ENCODE results near the gene BBX.

The BBX gene

GRCh38 chr3:107837895-107838612 lies 315.3 kb downstream of the BBX start:
- no peak for DNase-seq (ENCODE audit: low read depth, low spot score)

- DNase-seq (ENCODE audit: low read depth, low spot score), result no peak
Measured at GRCh38 chr3:107841831-107842230, 319.1 kb downstream of the BBX start.

DNA sequence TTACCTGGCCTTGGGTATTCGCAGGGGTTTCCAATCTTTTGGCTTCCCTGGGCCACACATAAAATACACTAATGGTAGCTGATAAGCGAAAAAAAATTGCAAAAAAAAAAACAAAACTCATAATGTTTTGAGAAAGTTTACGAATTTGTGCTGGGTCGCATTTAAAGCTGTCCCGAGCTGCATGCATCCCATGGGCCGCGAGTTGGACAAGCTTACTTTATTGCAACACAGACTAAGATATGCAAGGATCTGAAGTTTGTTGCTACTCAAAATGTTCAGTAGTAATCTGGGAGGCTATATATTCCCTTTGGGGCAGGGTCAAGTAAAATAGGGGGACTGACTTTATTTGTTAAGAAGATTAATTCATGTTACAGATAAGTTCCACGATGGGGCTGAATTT lies 320.2 kb downstream of the BBX start:
- no peak for DNase-seq (ENCODE audit: low read depth, low spot score)

- no peak for DNase-seq (ENCODE audit: low read depth, low spot score)
Measured at GRCh38 chr3:107845380-107846278, 322.9 kb downstream of the BBX start.

GRCh38 chr3:107846279-107846852 lies 323.6 kb downstream of the BBX start:
- DNase-seq (ENCODE audit: low read depth, low spot score), result peak; percentile 88

GRCh38 chr3:107847791-107848190 lies 325.0 kb downstream of the BBX start:
- no peak for DNase-seq (ENCODE audit: low read depth, low spot score)

DNA sequence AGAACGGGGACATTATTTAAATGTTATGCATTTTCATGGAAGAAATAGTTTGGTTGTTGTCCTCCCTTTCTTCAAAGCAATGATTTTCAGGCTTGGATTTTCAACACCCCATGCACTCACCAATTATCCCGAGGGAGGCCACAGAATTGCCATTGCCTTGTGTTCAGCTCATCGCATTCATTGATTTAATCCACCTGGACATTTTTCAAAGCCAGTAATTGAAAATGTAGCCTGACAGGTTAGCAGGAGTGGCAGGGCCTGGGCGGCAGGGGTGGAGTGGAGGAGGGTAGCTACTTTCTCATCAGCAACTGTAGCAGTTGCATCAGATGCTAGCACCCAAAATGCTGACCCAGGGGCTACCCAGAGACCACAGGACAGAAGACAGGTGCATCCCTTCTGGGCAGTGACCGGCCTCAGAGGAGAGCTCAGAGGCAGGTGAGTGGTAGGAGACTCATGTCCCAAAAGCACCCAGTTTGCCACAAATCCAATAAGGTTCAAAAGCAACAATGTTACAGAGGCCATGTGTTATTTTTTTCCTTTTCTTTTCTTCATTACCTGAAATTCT lies 325.7 kb downstream of the BBX start:
- DNase-seq (ENCODE audit: low read depth, low spot score), result no peak

DNA sequence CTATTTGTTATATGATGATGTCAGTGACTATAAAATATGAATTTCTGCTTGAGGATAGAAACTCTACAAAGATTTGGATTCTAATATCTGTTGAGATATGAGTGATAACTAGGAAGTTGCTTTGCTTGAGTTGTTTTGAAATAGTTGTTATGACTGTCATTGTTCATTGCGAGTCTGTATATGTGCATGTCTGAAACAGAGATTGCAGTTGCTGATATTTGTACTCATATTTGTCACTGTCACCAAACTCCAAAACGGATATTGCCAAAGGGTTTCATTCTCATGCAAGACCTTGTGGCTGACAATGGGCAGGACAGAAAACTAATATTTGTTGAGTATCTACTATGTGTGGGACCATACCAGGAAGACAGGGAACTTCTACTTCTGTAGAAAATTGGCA lies 327.9 kb downstream of the BBX start:
- DNase-seq (ENCODE audit: low read depth, low spot score), result no peak

- no peak for DNase-seq (ENCODE audit: low read depth, low spot score)
Measured at GRCh38 chr3:107853821-107854220, 331.1 kb downstream of the BBX start.

DNA sequence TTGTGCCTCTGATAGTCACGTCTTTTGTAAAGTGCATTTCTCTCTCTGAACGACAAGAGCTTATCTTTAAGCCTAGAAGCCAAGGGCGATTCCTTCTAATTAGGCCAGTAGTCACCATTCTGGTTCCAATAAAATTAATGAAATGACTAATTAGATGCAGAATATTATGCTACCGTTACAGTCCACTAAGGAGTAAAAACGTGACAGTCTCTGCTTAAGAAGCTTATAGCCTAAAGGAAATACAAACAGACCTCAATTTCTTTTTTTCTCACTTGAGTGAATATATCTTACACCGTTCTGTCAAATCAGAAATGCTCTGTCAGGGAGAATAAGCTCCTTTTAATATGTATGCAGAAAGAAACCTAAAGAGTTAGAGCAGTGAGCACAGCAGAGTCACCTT lies 332.0 kb downstream of the BBX start:
- no peak for DNase-seq (ENCODE audit: low read depth, low spot score)

GRCh38 chr3:107855710-107856109 lies 332.9 kb downstream of the BBX start:
- peak; percentile 10 for DNase-seq (ENCODE audit: low read depth, low spot score)

DNA sequence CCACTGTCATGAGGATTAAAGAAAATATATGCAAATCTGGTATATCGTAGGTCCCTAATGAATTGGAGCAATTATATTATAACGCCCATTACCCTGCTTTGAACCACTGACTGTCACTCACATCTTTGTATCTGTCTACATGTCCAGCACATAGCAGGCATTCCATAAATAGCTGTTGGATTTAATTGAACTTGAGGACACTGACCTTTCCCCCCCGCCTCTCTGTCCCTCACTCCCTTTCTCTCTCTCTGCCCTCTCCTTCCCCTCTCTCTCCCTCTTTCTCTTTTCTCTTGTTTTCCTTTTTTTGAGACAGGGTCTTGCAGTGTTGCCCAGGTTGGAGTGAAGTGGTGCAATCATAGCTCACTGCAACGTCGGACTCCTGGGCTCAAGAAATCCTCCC lies 335.1 kb downstream of the BBX start:
- DNase-seq (ENCODE audit: low read depth, low spot score), result no peak

DNA sequence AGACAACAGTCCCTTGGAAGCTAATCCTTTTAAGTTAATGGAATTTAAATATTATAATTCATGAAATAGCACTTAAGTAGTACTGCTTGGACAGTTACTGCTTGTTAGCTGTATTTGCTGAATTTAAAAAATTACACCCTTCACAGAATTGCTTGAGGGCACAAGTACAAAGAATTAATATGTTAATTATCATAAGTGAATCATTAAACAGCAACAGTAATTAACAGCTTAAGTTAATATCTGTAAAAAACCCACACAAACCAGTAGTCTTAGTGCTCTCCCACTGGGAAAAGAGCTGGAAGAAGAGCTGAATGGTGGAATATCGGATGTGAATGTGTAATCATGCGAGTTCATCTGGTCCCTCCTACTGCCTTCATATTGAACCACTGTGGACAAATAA lies 336.1 kb downstream of the BBX start:
- DNase-seq (ENCODE audit: low read depth, low spot score), result no peak
